Osteoblast (primary cell): ENCODE results near the gene TMEM219. TPM values are rescaled to one million over a fixed set of nuclear protein-coding genes. Genes with fewer than 3 reads are reported as not detected.
A peak's percentile ranks its signal among the peaks of the same experiment; 100 is the strongest.
"Not testable (repeated sequence)": the region's sequence is repeated elsewhere in the genome, so short reads cannot be mapped to it uniquely, and the experiment has no call there.

Source experiments
- DNase-seq: peaks from one replicate; pipeline ENCODE4 v3.0.0; 2011; ENCODE audit warnings: low spot score, mixed read lengths; ENCODE audit not compliant: insufficient read length; ENCODE audit errors: missing footprints
- H2AFZ ChIP-seq: 2 replicates; pipeline ENCODE4 v1.6.0; 2011; ENCODE audit warnings: mild to moderate bottlenecking, low read length
- H3K27ac ChIP-seq: 2 replicates; pipeline ENCODE4 v1.5.1; 2011; ENCODE audit warnings: mild to moderate bottlenecking, low read depth, low read length, moderate library complexity
- H3K27me3 ChIP-seq: 2 replicates; pipeline ENCODE4 v1.6.0; 2012; ENCODE audit warnings: mild to moderate bottlenecking, control low read depth, inconsistent platforms, low read length, moderate library complexity; ENCODE audit not compliant: insufficient read depth
- H3K36me3 ChIP-seq: 2 replicates; pipeline ENCODE4 v1.5.1; 2011; ENCODE audit warnings: mild to moderate bottlenecking, low read length, control low read depth, moderate library complexity; ENCODE audit not compliant: insufficient read depth
- H3K4me1 ChIP-seq: 2 replicates; pipeline ENCODE4 v1.5.1; 2011; ENCODE audit warnings: mild to moderate bottlenecking, low read length, control low read depth, moderate library complexity; ENCODE audit not compliant: insufficient read depth
- H3K4me2 ChIP-seq: 2 replicates; pipeline ENCODE4 v1.6.0; 2011; ENCODE audit warnings: mild to moderate bottlenecking, low read length; ENCODE audit not compliant: insufficient read depth
- H3K4me3 ChIP-seq: fragments of 200-600 bp; sonication (generic); 3 replicates; pipeline ENCODE4 v1.5.1; 2012; ENCODE audit warnings: mild to moderate bottlenecking, low read length, inconsistent platforms; ENCODE audit not compliant: insufficient read depth
- H3K79me2 ChIP-seq: 2 replicates; pipeline ENCODE4 v1.6.0; 2012; ENCODE audit warnings: mild to moderate bottlenecking, low read length, control low read depth, inconsistent platforms; ENCODE audit not compliant: insufficient read depth
- H3K9me3 ChIP-seq: 2 replicates; pipeline ENCODE4 v1.5.1; 2011; ENCODE audit warnings: low read depth, low read length, control low read depth
- H4K20me1 ChIP-seq: 2 replicates; pipeline ENCODE4 v1.6.0; 2012; ENCODE audit warnings: mild to moderate bottlenecking, low read length, control low read depth; ENCODE audit not compliant: insufficient read depth
- total RNA-seq: library from RNA; depleted of rRNA; stranded (reverse); fragments of >200 nt; gene quantifications from 2 replicates; pipeline ENCODE4 v1.2.3, GENCODE V29; 2012
- TF ChIP-seq, protein P1 (sequence below): IDR thresholded peaks from 2 replicates; pipeline ENCODE4 v1.5.1; 2011; ENCODE audit warnings: mild to moderate bottlenecking, low read depth, low read length, moderate library complexity; ENCODE audit errors: extremely low read depth

TMEM219 gene
- total RNA-seq, 1 donor: 84.0 TPM

DNA sequence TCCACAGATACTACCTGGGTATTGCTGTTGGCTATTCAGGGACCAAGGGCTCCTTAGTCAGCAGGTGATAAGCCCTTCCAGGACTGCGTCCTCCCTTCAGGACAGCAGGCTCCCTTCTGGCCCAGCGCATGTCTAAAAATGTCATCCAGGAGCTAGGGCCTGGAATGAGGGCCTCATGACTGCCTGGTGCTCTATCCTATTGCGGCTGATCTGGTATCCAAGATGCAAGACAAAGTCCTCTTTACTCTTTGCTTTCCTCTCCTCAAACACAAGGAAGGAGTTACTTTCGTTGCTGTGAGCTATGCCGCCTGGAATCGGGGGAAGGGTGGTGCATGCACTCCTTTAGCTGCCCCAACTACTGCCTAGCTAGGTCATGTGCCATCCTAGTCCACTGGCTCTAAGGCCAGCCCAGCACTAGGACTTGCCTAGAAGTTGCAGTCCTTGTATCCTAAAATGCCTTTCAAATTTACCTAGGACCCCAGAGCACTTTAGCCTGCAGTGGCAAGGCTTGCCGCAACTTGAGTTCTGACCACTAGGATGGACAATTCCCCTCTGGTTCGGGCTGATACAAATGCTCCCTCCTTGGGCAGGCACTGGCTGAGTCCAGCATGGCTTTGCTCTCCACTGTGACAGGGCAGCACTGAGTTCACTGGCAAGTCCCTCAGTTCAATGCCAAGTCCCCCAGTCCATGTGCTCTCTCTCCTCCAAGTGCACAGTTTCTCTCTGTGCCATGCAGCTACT is 10.1 kb upstream of the TMEM219 start:
- no peaks in the 10 kb centered on the region for H3K4me1 ChIP-seq
- H2AFZ ChIP-seq: no peak overlapping the region
- no peak overlapping the region for H3K4me3 ChIP-seq
- H3K36me3 ChIP-seq: no peaks in the 10 kb centered on the region
- no peaks in the 10 kb centered on the region for H3K9me3 ChIP-seq
- no peaks in the 10 kb centered on the region for H4K20me1 ChIP-seq
- no peak for DNase-seq
- H3K27me3 ChIP-seq: no peaks in the 10 kb centered on the region
- no peaks in the 10 kb centered on the region for H3K79me2 ChIP-seq
- no peak overlapping the region for H3K4me2 ChIP-seq
- TF ChIP-seq, protein P1, sequence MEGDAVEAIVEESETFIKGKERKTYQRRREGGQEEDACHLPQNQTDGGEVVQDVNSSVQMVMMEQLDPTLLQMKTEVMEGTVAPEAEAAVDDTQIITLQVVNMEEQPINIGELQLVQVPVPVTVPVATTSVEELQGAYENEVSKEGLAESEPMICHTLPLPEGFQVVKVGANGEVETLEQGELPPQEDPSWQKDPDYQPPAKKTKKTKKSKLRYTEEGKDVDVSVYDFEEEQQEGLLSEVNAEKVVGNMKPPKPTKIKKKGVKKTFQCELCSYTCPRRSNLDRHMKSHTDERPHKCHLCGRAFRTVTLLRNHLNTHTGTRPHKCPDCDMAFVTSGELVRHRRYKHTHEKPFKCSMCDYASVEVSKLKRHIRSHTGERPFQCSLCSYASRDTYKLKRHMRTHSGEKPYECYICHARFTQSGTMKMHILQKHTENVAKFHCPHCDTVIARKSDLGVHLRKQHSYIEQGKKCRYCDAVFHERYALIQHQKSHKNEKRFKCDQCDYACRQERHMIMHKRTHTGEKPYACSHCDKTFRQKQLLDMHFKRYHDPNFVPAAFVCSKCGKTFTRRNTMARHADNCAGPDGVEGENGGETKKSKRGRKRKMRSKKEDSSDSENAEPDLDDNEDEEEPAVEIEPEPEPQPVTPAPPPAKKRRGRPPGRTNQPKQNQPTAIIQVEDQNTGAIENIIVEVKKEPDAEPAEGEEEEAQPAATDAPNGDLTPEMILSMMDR: no peak
- no peak overlapping the region for H3K27ac ChIP-seq

DNA sequence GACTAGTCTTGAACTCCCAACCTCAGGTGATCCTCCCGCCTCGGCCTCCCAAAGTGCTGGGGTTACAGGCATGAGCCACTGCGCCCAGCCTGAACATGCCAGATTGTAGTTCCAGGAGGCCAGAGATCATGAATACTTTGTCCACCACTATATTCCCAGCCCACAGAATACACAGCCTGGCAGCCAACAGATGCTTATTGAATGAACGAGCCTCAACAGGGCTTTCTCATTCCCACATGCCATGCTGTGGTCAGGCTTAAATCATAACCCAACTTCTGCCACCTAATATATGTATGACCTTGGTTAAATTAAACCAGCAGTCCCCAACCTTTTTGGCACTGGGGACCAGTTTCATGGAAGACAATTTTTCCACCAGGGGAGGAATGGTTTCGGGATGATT is 3.1 kb upstream of the TMEM219 start:
- no peaks in the 10 kb centered on the region for H4K20me1 ChIP-seq
- H3K27me3 ChIP-seq: no peaks in the 10 kb centered on the region
- no peak overlapping the region for H3K27ac ChIP-seq
- H3K36me3 ChIP-seq: no peaks in the 10 kb centered on the region
- H3K79me2 ChIP-seq: peaks cover 4% of the 10 kb centered on the region
- DNase-seq: no peak
- H3K4me2 ChIP-seq: no peak overlapping the region
- TF ChIP-seq, protein P1: no peak
- no peaks in the 10 kb centered on the region for H3K9me3 ChIP-seq
- peaks cover 9% of the 10 kb centered on the region for H3K4me1 ChIP-seq
- H3K4me3 ChIP-seq: no peak overlapping the region
- H2AFZ ChIP-seq: no peak overlapping the region

DNA sequence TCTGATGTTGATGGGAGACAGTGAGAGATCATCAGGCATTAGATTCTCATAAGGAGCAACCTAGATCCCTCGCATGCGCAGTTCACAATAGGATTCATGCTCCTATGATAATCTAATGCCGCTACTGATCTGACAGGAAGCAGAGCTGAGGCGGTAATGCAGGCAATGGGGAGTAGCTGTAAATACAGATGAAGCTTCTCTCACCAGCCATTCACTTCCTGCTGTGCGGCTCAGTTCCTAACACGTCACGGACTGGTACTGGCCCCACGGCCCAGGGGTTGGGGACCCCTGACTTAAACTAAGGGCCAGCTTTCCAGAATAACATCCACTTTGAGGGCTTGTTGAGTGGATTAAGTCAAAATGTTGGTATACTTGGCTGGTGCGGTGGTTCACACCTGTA is 2.6 kb upstream of the TMEM219 start:
- H3K27ac ChIP-seq: no peak overlapping the region
- no peaks in the 10 kb centered on the region for H4K20me1 ChIP-seq
- no peak overlapping the region for H2AFZ ChIP-seq
- peak; percentile 48 for DNase-seq
- no peak overlapping the region for H3K4me3 ChIP-seq
- no peak overlapping the region for H3K4me2 ChIP-seq
- H3K27me3 ChIP-seq: no peaks in the 10 kb centered on the region
- peaks cover 9% of the 10 kb centered on the region for H3K4me1 ChIP-seq
- peaks cover 4% of the 10 kb centered on the region for H3K79me2 ChIP-seq
- no peaks in the 10 kb centered on the region for H3K36me3 ChIP-seq
- no peaks in the 10 kb centered on the region for H3K9me3 ChIP-seq
- TF ChIP-seq, protein P1: no peak

DNA sequence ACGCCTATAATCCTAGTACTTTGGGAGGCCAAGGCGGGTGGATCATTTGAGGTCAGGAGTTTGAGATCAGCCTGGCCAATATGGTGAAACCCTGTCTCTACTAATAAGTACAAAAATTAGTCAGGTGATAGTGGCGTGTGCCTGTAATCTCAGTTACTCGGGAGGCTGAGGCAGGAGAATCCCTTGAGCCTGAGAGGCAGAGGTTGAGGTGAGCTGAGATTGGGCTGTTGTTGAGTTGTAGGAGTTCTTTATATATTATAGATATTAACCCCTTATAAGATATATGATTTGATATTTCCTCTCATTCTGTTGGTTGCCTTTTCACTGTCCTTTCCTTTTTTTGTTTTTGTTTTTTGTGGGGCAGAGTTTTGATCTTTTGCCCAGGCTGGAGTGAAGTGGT is 2.1 kb upstream of the TMEM219 start:
- not testable (repeated sequence) for H3K4me1 ChIP-seq, H3K4me2 ChIP-seq, H3K4me3 ChIP-seq, H4K20me1 ChIP-seq, H3K79me2 ChIP-seq, H3K27ac ChIP-seq, DNase-seq, H3K27me3 ChIP-seq, H3K9me3 ChIP-seq, H2AFZ ChIP-seq, H3K36me3 ChIP-seq
